DND-41 (cell line): ENCODE results near the gene LYPLA2.

Experiments used
- ATAC-seq: fragments of 200-7000 bp; cut with Tn5 transposase; 3 replicates; pipeline ENCODE4 v1.9.1; 2021; ENCODE audit warnings: low read depth; ENCODE audit not compliant: insufficient read depth
- DNase-seq: peaks from one replicate; pipeline ENCODE4 v3.0.0-alpha.2; 2020
- H2AFZ ChIP-seq: 2 replicates; pipeline ENCODE4 v1.6.0; 2012; ENCODE audit warnings: low read depth, low read length
- H3K27ac ChIP-seq: 2 replicates; pipeline ENCODE4 v1.5.1; 2012; ENCODE audit warnings: low read length, inconsistent platforms
- H3K27me3 ChIP-seq: fragments of 200-600 bp; sonication (generic); 2 replicates; pipeline ENCODE4 v1.6.0; 2012; ENCODE audit warnings: low read length, mild to moderate bottlenecking, inconsistent platforms; ENCODE audit not compliant: insufficient read depth, poor library complexity
- H3K36me3 ChIP-seq: 2 replicates; pipeline ENCODE4 v1.5.1; 2012; ENCODE audit warnings: low read length, inconsistent platforms; ENCODE audit not compliant: insufficient read depth
- H3K4me1 ChIP-seq: 2 replicates; pipeline ENCODE4 v1.5.1; 2012; ENCODE audit warnings: mild to moderate bottlenecking, low read length; ENCODE audit not compliant: insufficient read depth
- H3K4me2 ChIP-seq: 2 replicates; pipeline ENCODE4 v1.6.0; 2012; ENCODE audit warnings: mild to moderate bottlenecking, moderate library complexity, low read length, inconsistent platforms; ENCODE audit not compliant: insufficient read depth
- H3K4me3 ChIP-seq, 2 experiments: fragments of 200-600 bp in 1 of 2; shearing (Covaris generic) in 1 of 2; 2 replicates each; pipeline ENCODE4 v1.5.1; 2012 to 2016; ENCODE audit warnings: inconsistent platforms in 2 of 2, low read length in 2 of 2, mild to moderate bottlenecking in 2 of 2, low read depth in 1 of 2, moderate library complexity in 1 of 2
- H3K79me2 ChIP-seq: 2 replicates; pipeline ENCODE4 v1.6.0; 2012; ENCODE audit warnings: low read length, inconsistent platforms; ENCODE audit not compliant: insufficient read depth
- H3K9ac ChIP-seq: 2 replicates; pipeline ENCODE4 v1.6.0; 2012; ENCODE audit warnings: low read depth, mild to moderate bottlenecking, inconsistent platforms, low read length, moderate library complexity
- H3K9me3 ChIP-seq: 2 replicates; pipeline ENCODE4 v1.5.1; 2012; ENCODE audit warnings: low read length, moderate library complexity, mild to moderate bottlenecking, inconsistent platforms; ENCODE audit not compliant: insufficient read depth, severe bottlenecking
- H4K20me1 ChIP-seq: 2 replicates; pipeline ENCODE4 v1.6.0; 2012; ENCODE audit warnings: low read length; ENCODE audit not compliant: insufficient read depth
- EZH2 ChIP-seq: IDR thresholded peaks from 3 replicates; pipeline ENCODE4 v1.6.1; 2012; ENCODE audit warnings: borderline replicate concordance, low read depth, mild to moderate bottlenecking, moderate library complexity, low read length, inconsistent platforms; ENCODE audit not compliant: severe bottlenecking
- TF ChIP-seq, protein P1 (sequence below): IDR thresholded peaks from 2 replicates; pipeline ENCODE4 v1.5.1; 2012; ENCODE audit warnings: borderline replicate concordance, low read length, moderate library complexity, mild to moderate bottlenecking; ENCODE audit not compliant: poor library complexity, severe bottlenecking; ENCODE audit errors: extremely low read depth

The LYPLA2 gene

GRCh38 chr1:23795676-23796465 is 4.9 kb downstream of the LYPLA2 start:
- H3K9ac ChIP-seq = no peak overlapping the region
- H3K9me3 ChIP-seq = no peaks in the 10 kb centered on the region
- no peak overlapping the region for H3K4me3 ChIP-seq
- no peak overlapping the region for H2AFZ ChIP-seq
- H3K27ac ChIP-seq = no peak overlapping the region
- no peak for ATAC-seq
- H3K4me1 ChIP-seq = peaks cover 38% of the 10 kb centered on the region
- no peak for TF ChIP-seq EZH2
- TF ChIP-seq, protein P1, sequence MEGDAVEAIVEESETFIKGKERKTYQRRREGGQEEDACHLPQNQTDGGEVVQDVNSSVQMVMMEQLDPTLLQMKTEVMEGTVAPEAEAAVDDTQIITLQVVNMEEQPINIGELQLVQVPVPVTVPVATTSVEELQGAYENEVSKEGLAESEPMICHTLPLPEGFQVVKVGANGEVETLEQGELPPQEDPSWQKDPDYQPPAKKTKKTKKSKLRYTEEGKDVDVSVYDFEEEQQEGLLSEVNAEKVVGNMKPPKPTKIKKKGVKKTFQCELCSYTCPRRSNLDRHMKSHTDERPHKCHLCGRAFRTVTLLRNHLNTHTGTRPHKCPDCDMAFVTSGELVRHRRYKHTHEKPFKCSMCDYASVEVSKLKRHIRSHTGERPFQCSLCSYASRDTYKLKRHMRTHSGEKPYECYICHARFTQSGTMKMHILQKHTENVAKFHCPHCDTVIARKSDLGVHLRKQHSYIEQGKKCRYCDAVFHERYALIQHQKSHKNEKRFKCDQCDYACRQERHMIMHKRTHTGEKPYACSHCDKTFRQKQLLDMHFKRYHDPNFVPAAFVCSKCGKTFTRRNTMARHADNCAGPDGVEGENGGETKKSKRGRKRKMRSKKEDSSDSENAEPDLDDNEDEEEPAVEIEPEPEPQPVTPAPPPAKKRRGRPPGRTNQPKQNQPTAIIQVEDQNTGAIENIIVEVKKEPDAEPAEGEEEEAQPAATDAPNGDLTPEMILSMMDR = no peak
- H3K27me3 ChIP-seq = no peaks in the 10 kb centered on the region
- peaks cover 15% of the 10 kb centered on the region; the same call in 1 of the 2 replicates for H4K20me1 ChIP-seq
- no peak for DNase-seq
- H3K79me2 ChIP-seq = peaks cover 36% of the 10 kb centered on the region
- H3K4me2 ChIP-seq = no peak overlapping the region
- peaks cover 53% of the 10 kb centered on the region for H3K36me3 ChIP-seq

DNA sequence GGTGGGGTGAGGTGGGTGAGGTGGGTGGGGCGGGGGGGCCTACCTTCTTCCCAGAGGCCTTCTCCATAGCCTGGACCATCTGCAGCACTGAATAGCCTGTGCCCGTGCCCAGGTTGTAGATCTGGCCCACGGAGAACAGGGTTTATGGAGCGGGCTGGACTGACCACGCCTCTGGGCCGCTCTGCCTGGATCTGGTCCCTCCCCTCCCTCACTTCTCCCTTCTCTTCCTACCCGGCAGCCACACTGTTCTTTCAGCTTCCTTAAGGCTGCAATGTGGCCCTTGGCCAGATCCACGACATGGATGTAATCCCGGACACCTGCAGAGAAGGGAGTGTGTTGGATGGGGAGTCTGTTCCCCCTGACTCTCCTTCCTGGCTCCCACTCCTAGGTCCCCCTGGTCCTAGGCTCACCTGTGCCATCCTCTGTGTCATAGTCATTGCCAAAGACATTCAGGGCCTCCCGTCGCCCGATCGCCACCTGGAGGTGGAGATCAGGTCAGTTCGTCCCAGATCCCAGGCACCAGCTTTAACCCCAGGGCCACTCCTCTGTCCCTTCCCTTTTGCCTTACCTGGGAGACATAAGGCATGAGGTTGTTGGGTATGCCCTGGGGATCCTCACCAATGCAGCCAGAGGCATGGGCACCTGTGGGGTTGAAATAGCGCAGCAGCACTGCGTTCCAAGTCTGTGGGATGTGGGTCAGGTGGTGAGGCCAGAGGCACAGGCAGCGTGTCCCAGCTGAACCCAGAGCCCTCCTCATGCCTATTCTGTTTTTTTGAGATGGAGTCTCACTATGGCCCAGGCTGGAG is 5.7 kb downstream of the LYPLA2 start:
- ATAC-seq = no peak
- TF ChIP-seq, protein P1 = no peak
- no peak for TF ChIP-seq EZH2
- Histone ChIP-seq H3K36me3 (peaks cover 53% of the 10 kb centered on the region), H3K27me3 (no peaks in the 10 kb centered on the region), H3K4me1 (peaks cover 43% of the 10 kb centered on the region), H3K79me2 (peaks cover 29% of the 10 kb centered on the region), H3K4me2 (no peak overlapping the region), H3K9ac (no peak overlapping the region), H2AFZ (no peak overlapping the region), H3K4me3 (no peak overlapping the region), H4K20me1 (peaks cover 15% of the 10 kb centered on the region; the same call in 1 of the 2 replicates), H3K9me3 (no peaks in the 10 kb centered on the region), H3K27ac (no peak overlapping the region)
- no peak for DNase-seq

GRCh38 chr1:23797478-23798448 is 6.8 kb downstream of the LYPLA2 start:
- Histone ChIP-seq H3K4me2 (no peak overlapping the region), H3K4me3 (no peak overlapping the region), H2AFZ (no peak overlapping the region), H3K9me3 (no peaks in the 10 kb centered on the region), H3K27ac (no peak overlapping the region), H3K79me2 (peaks cover 18% of the 10 kb centered on the region), H4K20me1 (peaks cover 8% of the 10 kb centered on the region; the same call in 1 of the 2 replicates), H3K4me1 (peaks cover 36% of the 10 kb centered on the region), H3K9ac (no peak overlapping the region), H3K36me3 (peaks cover 49% of the 10 kb centered on the region), H3K27me3 (no peaks in the 10 kb centered on the region)
- DNase-seq (no peak), ATAC-seq (no peak)
- TF ChIP-seq, protein P1 = no peak
- TF ChIP-seq EZH2 = no peak
